Smooth muscle cell (in vitro differentiated cells): ENCODE results near the gene CCDC127. TPM values are rescaled to one million over a fixed set of nuclear protein-coding genes. Genes with fewer than 3 reads are reported as not detected.

Experiments
- DNase-seq: peaks from one replicate; lab custom pipeline; 2025; ENCODE audit not compliant: unreplicated experiment; lab: John Stamatoyannopoulos, UW
- H2AFZ ChIP-seq: fragments of 200-600 bp; sonication (generic); 2 replicates; pipeline ENCODE4 v1.6.0; 2016; ENCODE audit warnings: antibody characterized with exemption, low read depth, mild to moderate bottlenecking
- H3F3A ChIP-seq: fragments of 200-600 bp; sonication (generic); 2 replicates; pipeline ENCODE4 v1.6.0; 2017; ENCODE audit warnings: antibody characterized with exemption, low read depth
- H3K27ac ChIP-seq: fragments of 200-600 bp; sonication (generic); 2 replicates; pipeline ENCODE4 v1.5.1; 2016; ENCODE audit warnings: low read depth, mild to moderate bottlenecking
- H3K27me3 ChIP-seq: fragments of 200-600 bp; sonication (generic); 2 replicates; pipeline ENCODE4 v1.6.1; 2016; ENCODE audit warnings: low read depth, mild to moderate bottlenecking
- H3K36me3 ChIP-seq: fragments of 200-600 bp; sonication (generic); 2 replicates; pipeline ENCODE4 v1.5.1; 2016; ENCODE audit warnings: low read depth
- H3K4me1 ChIP-seq: fragments of 200-600 bp; sonication (generic); 2 replicates; pipeline ENCODE4 v1.5.1; 2016; ENCODE audit warnings: low read depth
- H3K4me2 ChIP-seq: fragments of 200-600 bp; sonication (generic); 2 replicates; pipeline ENCODE4 v1.6.0; 2016; ENCODE audit warnings: mild to moderate bottlenecking
- H3K4me3 ChIP-seq: fragments of 200-600 bp; sonication (generic); 2 replicates; pipeline ENCODE4 v1.5.1; 2016; ENCODE audit warnings: mild to moderate bottlenecking
- H3K79me2 ChIP-seq: fragments of 200-600 bp; sonication (generic); 2 replicates; pipeline ENCODE4 v1.6.0; 2016; ENCODE audit warnings: low read depth, mild to moderate bottlenecking
- H3K9ac ChIP-seq: fragments of 200-600 bp; sonication (generic); 2 replicates; pipeline ENCODE4 v1.6.0; 2016; ENCODE audit warnings: low read depth
- H3K9me3 ChIP-seq: fragments of 200-600 bp; sonication (generic); replicated peaks from 2 replicates; pipeline ENCODE4 v1.5.1; 2016; ENCODE audit warnings: low read depth
- H4K20me1 ChIP-seq: fragments of 200-600 bp; sonication (generic); 2 replicates; pipeline ENCODE4 v1.6.0; 2016; ENCODE audit warnings: low read depth
- WGBS: methylation state at CpG from one replicate; pipeline ENCODE4 v1.1.7; 2016; ENCODE audit warnings: low lambda C conversion rate; 5-methylcytosine and 5-hydroxymethylcytosine counted together
- polyA plus RNA-seq: library from polyadenylated mRNA; unstranded; fragments of >200 nt; fragmentation: Nextera tagmentation; extraction: Ambion mirVana; gene quantifications from 2 replicates; pipeline ENCODE4 v1.2.1, GENCODE V29; 2016
- total RNA-seq: library from RNA; depleted of rRNA; stranded (reverse); fragments of >200 nt; gene quantifications from 2 replicates; pipeline ENCODE4 v1.2.3, GENCODE V29; 2014
- TF ChIP-seq, protein P1 (sequence below): fragments of 200-600 bp; sonication (generic); IDR thresholded peaks from 2 replicates; pipeline ENCODE4 v1.5.1; 2017; ENCODE audit warnings: borderline replicate concordance, mild to moderate bottlenecking, antibody characterized with exemption; ENCODE audit not compliant: insufficient read depth, poor library complexity, severe bottlenecking

CCDC127 gene
- total and polyA plus RNA-seq, 2 experiments from 2014 or later, result 2.8 to 8.6 TPM

DNA sequence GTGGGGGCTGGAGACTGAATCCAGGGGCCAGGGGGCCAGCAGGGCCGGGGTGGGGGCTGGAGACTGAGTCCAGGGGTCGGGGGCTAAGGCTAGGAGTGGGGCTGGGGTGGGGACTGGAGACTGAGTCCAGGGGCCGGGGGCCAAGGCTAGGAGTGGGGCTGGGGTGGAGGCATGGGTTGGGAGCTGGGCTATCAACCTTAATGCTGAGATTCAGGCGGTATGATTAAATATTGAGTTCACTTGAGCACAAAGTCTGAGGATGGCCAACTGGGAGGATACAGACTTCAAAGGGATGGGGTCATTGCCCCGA, 43.7 kb downstream of the CCDC127 start:
- no peak overlapping the region for H3K27ac ChIP-seq
- no peaks in the 10 kb centered on the region for H3K36me3 ChIP-seq
- TF ChIP-seq, protein P1, sequence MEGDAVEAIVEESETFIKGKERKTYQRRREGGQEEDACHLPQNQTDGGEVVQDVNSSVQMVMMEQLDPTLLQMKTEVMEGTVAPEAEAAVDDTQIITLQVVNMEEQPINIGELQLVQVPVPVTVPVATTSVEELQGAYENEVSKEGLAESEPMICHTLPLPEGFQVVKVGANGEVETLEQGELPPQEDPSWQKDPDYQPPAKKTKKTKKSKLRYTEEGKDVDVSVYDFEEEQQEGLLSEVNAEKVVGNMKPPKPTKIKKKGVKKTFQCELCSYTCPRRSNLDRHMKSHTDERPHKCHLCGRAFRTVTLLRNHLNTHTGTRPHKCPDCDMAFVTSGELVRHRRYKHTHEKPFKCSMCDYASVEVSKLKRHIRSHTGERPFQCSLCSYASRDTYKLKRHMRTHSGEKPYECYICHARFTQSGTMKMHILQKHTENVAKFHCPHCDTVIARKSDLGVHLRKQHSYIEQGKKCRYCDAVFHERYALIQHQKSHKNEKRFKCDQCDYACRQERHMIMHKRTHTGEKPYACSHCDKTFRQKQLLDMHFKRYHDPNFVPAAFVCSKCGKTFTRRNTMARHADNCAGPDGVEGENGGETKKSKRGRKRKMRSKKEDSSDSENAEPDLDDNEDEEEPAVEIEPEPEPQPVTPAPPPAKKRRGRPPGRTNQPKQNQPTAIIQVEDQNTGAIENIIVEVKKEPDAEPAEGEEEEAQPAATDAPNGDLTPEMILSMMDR, result no peak
- H3K4me1 ChIP-seq, result no peaks in the 10 kb centered on the region
- 88% methylated on average over 2 of the region's 5 CpGs for WGBS
- no peak overlapping the region for H3K4me3 ChIP-seq
- no peak overlapping the region for H3K9ac ChIP-seq
- DNase-seq, result no peak
- no peak overlapping the region for H2AFZ ChIP-seq
- no peaks in the 10 kb centered on the region for H3K27me3 ChIP-seq
- H3K79me2 ChIP-seq, result no peaks in the 10 kb centered on the region
- H4K20me1 ChIP-seq, result no peaks in the 10 kb centered on the region
- H3K9me3 ChIP-seq, result no peaks in the 10 kb centered on the region
- no peak overlapping the region for H3K4me2 ChIP-seq
- H3F3A ChIP-seq, result no peaks in the 10 kb centered on the region

DNA sequence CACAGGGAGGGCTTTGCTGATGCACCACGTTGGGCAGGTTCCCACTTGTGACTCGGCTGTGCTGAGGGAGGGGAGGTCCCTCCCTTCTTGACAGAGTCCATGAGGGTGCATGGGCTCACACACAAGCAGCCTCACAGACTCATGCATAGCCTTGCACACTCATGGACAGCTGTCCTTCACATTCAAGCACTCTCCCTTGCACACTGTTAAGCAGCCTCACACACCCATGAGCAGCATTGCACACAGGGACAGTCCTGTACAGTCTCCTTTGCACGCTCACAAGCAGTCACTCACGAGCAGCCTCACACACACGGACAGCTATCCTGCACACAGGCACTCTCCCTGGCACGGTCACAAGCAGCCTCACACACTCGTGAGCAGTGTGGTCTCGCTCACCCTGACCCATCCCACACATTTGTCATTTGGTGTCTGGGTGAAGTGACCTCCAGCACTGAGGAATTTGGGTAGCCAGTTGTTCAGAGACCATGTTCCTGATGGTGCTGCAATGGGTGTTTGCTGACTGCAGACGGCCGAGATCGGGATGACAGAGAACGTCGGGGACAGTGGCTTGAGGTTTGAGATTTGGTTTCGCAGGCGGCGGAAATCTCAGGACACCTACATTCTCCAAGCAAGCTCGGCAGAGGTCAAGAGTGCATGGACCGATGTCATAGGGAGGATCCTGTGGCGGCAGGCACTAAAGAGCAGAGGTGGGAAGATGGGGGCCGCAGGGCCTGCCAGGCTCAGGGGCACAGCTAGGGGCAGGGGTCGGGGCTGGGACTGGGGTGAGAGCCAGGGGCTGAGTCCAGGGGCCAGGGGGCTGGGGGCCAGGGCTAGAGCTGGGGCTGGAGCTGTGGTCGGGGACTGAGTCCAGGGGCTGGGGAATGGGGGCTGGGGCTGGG, 44.3 kb downstream of the CCDC127 start:
- Histone ChIP-seq H4K20me1 (no peaks in the 10 kb centered on the region), H3F3A (no peaks in the 10 kb centered on the region), H3K27me3 (no peaks in the 10 kb centered on the region), H3K9me3 (no peaks in the 10 kb centered on the region), H3K27ac (no peak overlapping the region), H3K4me2 (no peak overlapping the region), H3K9ac (no peak overlapping the region), H2AFZ (no peak overlapping the region), H3K36me3 (no peaks in the 10 kb centered on the region), H3K4me3 (no peak overlapping the region), H3K4me1 (no peaks in the 10 kb centered on the region), H3K79me2 (no peaks in the 10 kb centered on the region)
- 94% methylated on average over 20 of the region's 22 CpGs for WGBS
- no peak for DNase-seq
- TF ChIP-seq, protein P1, result no peak

DNA sequence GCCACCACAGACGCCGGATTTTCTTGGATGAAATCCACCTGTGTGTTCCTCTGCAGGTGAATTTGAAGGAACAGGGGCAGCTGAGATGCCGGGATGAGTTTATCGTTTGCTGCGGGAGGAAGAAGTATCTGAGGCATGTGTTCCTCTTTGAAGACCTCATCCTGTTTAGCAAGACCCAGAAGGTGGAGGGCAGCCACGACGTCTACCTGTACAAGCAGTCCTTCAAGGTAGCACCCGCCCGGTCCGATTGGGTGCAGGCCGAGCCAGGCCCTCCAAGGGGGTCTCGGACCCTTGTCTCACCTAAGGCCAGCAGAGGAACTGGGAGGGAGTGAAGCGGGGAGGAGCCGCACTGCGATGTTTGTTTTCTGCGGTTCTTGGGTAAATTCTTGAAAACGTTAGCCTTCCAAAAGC, 45.1 kb downstream of the CCDC127 start:
- H3K27ac ChIP-seq, result no peak overlapping the region
- H3K9ac ChIP-seq, result no peak overlapping the region
- H3K36me3 ChIP-seq, result no peaks in the 10 kb centered on the region
- no peaks in the 10 kb centered on the region for H4K20me1 ChIP-seq
- WGBS, result 91% methylated on average over 17 of the region's 17 CpGs
- no peaks in the 10 kb centered on the region for H3K27me3 ChIP-seq
- no peaks in the 10 kb centered on the region for H3K79me2 ChIP-seq
- TF ChIP-seq, protein P1, result no peak
- no peak overlapping the region for H2AFZ ChIP-seq
- H3K4me2 ChIP-seq, result no peak overlapping the region
- no peak for DNase-seq
- H3K4me3 ChIP-seq, result no peak overlapping the region
- H3K9me3 ChIP-seq, result no peaks in the 10 kb centered on the region
- H3K4me1 ChIP-seq, result no peaks in the 10 kb centered on the region
- no peaks in the 10 kb centered on the region for H3F3A ChIP-seq

DNA sequence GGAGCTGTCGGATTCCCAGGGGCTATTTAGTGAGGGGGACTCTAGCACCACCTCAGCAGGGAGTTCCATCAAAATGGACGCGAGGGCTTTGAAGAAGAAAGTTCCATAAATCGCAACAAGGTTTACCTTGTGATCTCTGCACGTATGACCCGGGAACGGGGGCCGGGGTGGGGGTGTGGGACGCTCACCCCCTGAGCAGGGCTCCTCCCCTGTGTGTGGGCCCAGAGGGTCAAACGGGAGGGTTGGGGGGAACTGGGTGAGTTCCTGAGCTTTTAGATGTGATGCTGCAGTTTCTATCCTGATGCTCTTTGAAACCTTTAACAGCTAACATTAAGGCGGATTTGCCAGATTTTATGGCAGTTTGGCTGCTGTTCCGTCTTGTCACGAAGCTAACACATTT, 45.5 kb downstream of the CCDC127 start:
- Histone ChIP-seq H3K9ac (no peak overlapping the region), H2AFZ (no peak overlapping the region), H3K9me3 (no peaks in the 10 kb centered on the region), H3K79me2 (no peaks in the 10 kb centered on the region), H3K27ac (no peak overlapping the region), H3K4me1 (no peaks in the 10 kb centered on the region), H4K20me1 (no peaks in the 10 kb centered on the region), H3K27me3 (no peaks in the 10 kb centered on the region), H3K4me2 (no peak overlapping the region), H3K4me3 (no peak overlapping the region), H3F3A (no peaks in the 10 kb centered on the region), H3K36me3 (no peaks in the 10 kb centered on the region)
- 94% methylated on average over 13 of the region's 13 CpGs for WGBS
- DNase-seq, result no peak
- TF ChIP-seq, protein P1, result no peak
